Colonic mucosa (tissue), 4 donors: ENCODE data around the gene KCNN3. TPM values are rescaled to one million over a fixed set of nuclear protein-coding genes. Genes with fewer than 3 reads are reported as not detected.

Experiments
- DNase-seq: peaks from one replicate; pipeline ENCODE4 v3.0.0-alpha.2; 2020
- H3K27ac ChIP-seq: fragments of 200-600 bp; one replicate; pipeline ENCODE4 v1.8.0; 2021
- H3K27me3 ChIP-seq: fragments of 200-600 bp; one replicate; pipeline ENCODE4 v1.8.0; 2021
- H3K36me3 ChIP-seq: fragments of 200-600 bp; one replicate; pipeline ENCODE4 v1.8.0; 2021
- H3K4me1 ChIP-seq: fragments of 200-600 bp; one replicate; pipeline ENCODE4 v1.8.0; 2021; ENCODE audit warnings: mild to moderate bottlenecking
- H3K4me3 ChIP-seq: fragments of 200-600 bp; one replicate; pipeline ENCODE4 v1.8.0; 2021
- H3K9ac ChIP-seq, 2 donors: one replicate each; pipeline ENCODE4 v1.7.0; 2013; ENCODE audit warnings: control low read depth in 2 of 2, low read depth in 2 of 2, low read length in 2 of 2
- H3K9me3 ChIP-seq: fragments of 200-600 bp; one replicate; pipeline ENCODE4 v1.8.0; 2021
- intact Hi-C: fragments of 100-400 bp; cut with DNase I; formaldehyde crosslinking; loops from one replicate; pipeline ENCODE4 v1.14.1; 2022
- total RNA-seq, 2 donors: library from RNA; stranded (reverse); fragmentation: NEBNext Ultra II Directional in 1 of 2; extraction: Animal tissue kit (Norgen Biotek cat#: 25700) in 1 of 2; gene quantifications; one replicate each; pipeline ENCODE4 v1.2.1, GENCODE V29; 2021
- TF ChIP-seq, protein P1 (sequence below): fragments of 200-600 bp; IDR thresholded peaks from one replicate; pipeline ENCODE4 v1.8.0; 2022; ENCODE audit warnings: antibody characterized with exemption, mild to moderate bottlenecking
- donor health status: healthy.
- donor health status: DM: no; HTN: no; CAD: no.
- donor health status: DM: no; HTN: no; CAD: no.

The KCNN3 gene
- total RNA-seq, 2 donors from 2014 or later = 0.99 to 2.5 TPM

GRCh38 chr1:154842635-154843034 lies 27.4 kb downstream of the KCNN3 start:
- Histone ChIP-seq H3K27ac (no peak overlapping the region), H3K9me3 (no peaks in the 10 kb centered on the region), H3K4me3 (no peak overlapping the region), H3K9ac (no peak overlapping the region), H3K36me3 (no peaks in the 10 kb centered on the region), H3K4me1 (no peaks in the 10 kb centered on the region), H3K27me3 (no peaks in the 10 kb centered on the region)
- intact Hi-C loops = no loop called here
- TF ChIP-seq, protein P1, sequence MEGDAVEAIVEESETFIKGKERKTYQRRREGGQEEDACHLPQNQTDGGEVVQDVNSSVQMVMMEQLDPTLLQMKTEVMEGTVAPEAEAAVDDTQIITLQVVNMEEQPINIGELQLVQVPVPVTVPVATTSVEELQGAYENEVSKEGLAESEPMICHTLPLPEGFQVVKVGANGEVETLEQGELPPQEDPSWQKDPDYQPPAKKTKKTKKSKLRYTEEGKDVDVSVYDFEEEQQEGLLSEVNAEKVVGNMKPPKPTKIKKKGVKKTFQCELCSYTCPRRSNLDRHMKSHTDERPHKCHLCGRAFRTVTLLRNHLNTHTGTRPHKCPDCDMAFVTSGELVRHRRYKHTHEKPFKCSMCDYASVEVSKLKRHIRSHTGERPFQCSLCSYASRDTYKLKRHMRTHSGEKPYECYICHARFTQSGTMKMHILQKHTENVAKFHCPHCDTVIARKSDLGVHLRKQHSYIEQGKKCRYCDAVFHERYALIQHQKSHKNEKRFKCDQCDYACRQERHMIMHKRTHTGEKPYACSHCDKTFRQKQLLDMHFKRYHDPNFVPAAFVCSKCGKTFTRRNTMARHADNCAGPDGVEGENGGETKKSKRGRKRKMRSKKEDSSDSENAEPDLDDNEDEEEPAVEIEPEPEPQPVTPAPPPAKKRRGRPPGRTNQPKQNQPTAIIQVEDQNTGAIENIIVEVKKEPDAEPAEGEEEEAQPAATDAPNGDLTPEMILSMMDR = no peak
- no peak for DNase-seq

GRCh38 chr1:154841384-154841783 lies 28.7 kb downstream of the KCNN3 start:
- no peaks in the 10 kb centered on the region for H3K27me3 ChIP-seq
- no peak overlapping the region for H3K9ac ChIP-seq
- no peaks in the 10 kb centered on the region for H3K9me3 ChIP-seq
- no peaks in the 10 kb centered on the region for H3K36me3 ChIP-seq
- TF ChIP-seq, protein P1 = no peak
- no peaks in the 10 kb centered on the region for H3K4me1 ChIP-seq
- no peak overlapping the region for H3K4me3 ChIP-seq
- intact Hi-C loops = no loop called here
- no peak for DNase-seq
- H3K27ac ChIP-seq = no peak overlapping the region

DNA sequence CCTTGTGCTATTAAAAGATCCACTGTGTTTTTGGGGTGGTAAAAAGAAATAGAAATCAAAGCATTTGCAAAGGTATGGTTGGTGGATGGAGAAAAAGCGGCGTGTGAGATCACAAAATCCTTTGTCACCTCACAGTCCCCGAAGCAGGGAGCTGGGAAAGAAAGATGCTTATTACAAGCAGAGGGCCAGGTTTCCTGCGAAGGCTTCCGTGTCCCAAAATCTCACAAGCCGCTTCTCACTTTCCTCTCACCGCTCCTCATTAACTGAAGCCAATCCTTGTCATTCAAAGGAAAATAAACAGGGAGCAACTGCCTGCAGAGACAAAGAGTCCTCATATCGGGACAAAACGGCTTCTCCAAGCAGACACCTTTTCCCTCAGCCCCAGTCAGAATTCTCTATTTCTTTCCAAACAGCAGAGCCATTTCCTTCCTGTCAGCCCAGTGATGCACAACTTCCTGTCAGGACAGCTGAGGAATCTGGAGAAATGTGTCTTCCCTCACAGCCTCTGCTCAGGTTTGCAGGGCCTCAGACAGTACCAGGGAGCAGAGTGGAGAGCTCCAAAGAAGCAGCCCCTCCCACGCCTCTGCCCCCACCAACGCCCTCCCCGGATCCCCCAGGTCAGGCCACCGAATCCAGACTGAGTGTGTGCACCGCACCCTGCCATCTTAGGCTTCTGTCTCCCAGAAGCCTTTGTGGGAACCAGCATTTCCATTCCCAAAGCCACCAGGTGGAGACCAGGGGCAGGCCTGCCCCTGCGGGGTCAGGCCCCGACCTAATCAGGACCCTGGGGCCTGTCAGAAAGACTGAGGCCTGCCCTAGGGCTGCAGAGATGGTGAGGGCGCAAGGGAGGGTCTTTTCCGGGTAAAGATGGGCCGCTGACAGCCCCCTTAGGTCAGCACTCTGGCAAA lies 29.6 kb downstream of the KCNN3 start:
- intact Hi-C loops = no loop called here
- no peaks in the 10 kb centered on the region for H3K9me3 ChIP-seq
- no peak overlapping the region for H3K9ac ChIP-seq
- no peaks in the 10 kb centered on the region for H3K27me3 ChIP-seq
- no peak overlapping the region for H3K27ac ChIP-seq
- TF ChIP-seq, protein P1 = no peak
- H3K36me3 ChIP-seq = no peaks in the 10 kb centered on the region
- no peaks in the 10 kb centered on the region for H3K4me1 ChIP-seq
- no peak for DNase-seq
- no peak overlapping the region for H3K4me3 ChIP-seq

DNA sequence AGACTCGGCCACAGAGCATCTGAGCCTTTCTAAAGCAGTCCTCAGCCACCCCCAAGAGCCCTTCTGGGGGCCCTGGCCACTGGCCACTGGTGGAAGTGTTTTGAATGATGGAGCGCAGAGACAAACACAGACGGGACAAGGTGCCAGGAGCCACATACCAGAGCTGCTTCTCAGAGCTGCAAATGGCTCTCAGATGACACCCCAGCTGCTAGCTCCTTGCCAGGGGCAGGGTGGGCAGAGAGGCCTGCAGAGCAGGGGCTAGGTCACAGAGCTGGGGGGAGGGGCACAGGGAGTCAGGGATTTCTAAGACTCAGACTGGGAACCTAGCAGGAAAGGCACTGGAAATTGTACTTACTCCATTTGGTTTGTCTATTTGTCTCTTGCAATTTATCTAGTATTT lies 30.4 kb downstream of the KCNN3 start:
- DNase-seq = no peak
- TF ChIP-seq, protein P1 = no peak
- Histone ChIP-seq H3K9me3 (no peaks in the 10 kb centered on the region), H3K27me3 (no peaks in the 10 kb centered on the region), H3K9ac (no peak overlapping the region), H3K4me1 (no peaks in the 10 kb centered on the region), H3K36me3 (no peaks in the 10 kb centered on the region), H3K4me3 (no peak overlapping the region), H3K27ac (no peak overlapping the region)
- intact Hi-C loops = no loop called here

GRCh38 chr1:154838988-154839387 lies 31.1 kb downstream of the KCNN3 start:
- H3K27ac ChIP-seq = no peak overlapping the region
- no peak overlapping the region for H3K9ac ChIP-seq
- intact Hi-C loops = no loop called here
- H3K4me3 ChIP-seq = no peak overlapping the region
- no peaks in the 10 kb centered on the region for H3K36me3 ChIP-seq
- H3K9me3 ChIP-seq = no peaks in the 10 kb centered on the region
- H3K27me3 ChIP-seq = no peaks in the 10 kb centered on the region
- TF ChIP-seq, protein P1 = no peak
- no peaks in the 10 kb centered on the region for H3K4me1 ChIP-seq
- no peak for DNase-seq
